K562 (cell line): ENCODE data around the gene PITPNC1. TPM values are rescaled to one million over a fixed set of nuclear protein-coding genes. Genes with fewer than 3 reads are reported as not detected.

Experiments used
- ATAC-seq: fragments of 200-7000 bp; cut with Tn5 transposase; 3 replicates; pipeline ENCODE4 v1.9.1; 2020; ENCODE audit warnings: moderate library complexity
- BruUV-seq: library from RNA; stranded (reverse); fragments of 400-500 nt; replicated peaks from 2 replicates; lab custom pipeline; 2021; lab: Mats Ljungman, UMichigan
- CTCF ChIA-PET: fragments of 300-600 bp; formaldehyde crosslinking; extraction: SDS; loops from one replicate; lab custom pipeline; 2021; ENCODE audit warnings: low intra/inter-chr PET ratio; lab: Yijun Ruan, JAX
- POLR2A ChIA-PET: fragments of 300-600, 350-650 bp; sonication (Branson Sonifier 250); formaldehyde crosslinking; extraction: SDS; loops from one replicate; lab custom pipeline; 2021; ENCODE audit warnings: antibody characterized with exemption, inconsistent platforms; lab: Yijun Ruan, JAX
- DNase-seq, 4 experiments: peaks; one replicate each; pipeline versions ENCODE4 v3.0.0 to v3.0.0-alpha.2; 2011 to 2018; ENCODE audit warnings: low spot score in 3 of 4, mixed read lengths in 3 of 4; ENCODE audit errors: extremely low read depth in 1 of 4
- FAIRE-seq: peaks from 2 replicates; lab custom pipeline; 2011; peaks lifted over from hg19 to GRCh38; lab: Jason Lieb, UNC
- H2AFZ ChIP-seq: 2 replicates; pipeline ENCODE4 v1.6.0; 2011; ENCODE audit warnings: low read depth, low read length, control low read depth, inconsistent platforms
- H3K27ac ChIP-seq: fragments of 200-600 bp; 3 replicates; pipeline ENCODE4 v1.8.0; 2011; ENCODE audit warnings: low read depth, mild to moderate bottlenecking, control low read depth, inconsistent platforms, low read length, moderate library complexity, mixed read lengths; ENCODE audit errors: extremely low read depth
- H3K27me3 ChIP-seq, 2 experiments: fragments of 300-600 bp in 1 of 2; 2 replicates in 1 of 2; 3 replicates in 1 of 2; pipeline versions ENCODE4 v1.6.0 to v1.8.0; 2011; ENCODE audit warnings: inconsistent platforms in 2 of 2, low read length in 2 of 2, mild to moderate bottlenecking in 1 of 2, mixed read lengths in 1 of 2, moderate library complexity in 1 of 2; ENCODE audit not compliant: control insufficient read depth in 2 of 2, insufficient read depth in 2 of 2
- H3K36me3 ChIP-seq: fragments of 300-600 bp; 3 replicates; pipeline ENCODE4 v1.8.0; 2011; ENCODE audit warnings: mild to moderate bottlenecking, low read length, inconsistent platforms; ENCODE audit not compliant: control insufficient read depth, insufficient read depth
- H3K4me1 ChIP-seq, 2 experiments: fragments of 200-600 bp in 1 of 2; replicated peaks in 1 of 2; 2 replicates in 1 of 2; 3 replicates in 1 of 2; pipeline versions ENCODE4 v1.5.1 to v1.8.0; 2011; ENCODE audit warnings: inconsistent platforms in 2 of 2, low read length in 2 of 2, mild to moderate bottlenecking in 1 of 2, mixed read lengths in 1 of 2, moderate library complexity in 1 of 2; ENCODE audit not compliant: control insufficient read depth in 2 of 2, insufficient read depth in 2 of 2
- H3K4me2 ChIP-seq: 2 replicates; pipeline ENCODE4 v1.6.1; 2011; ENCODE audit warnings: low read length, control low read depth, inconsistent platforms, mixed read lengths; ENCODE audit not compliant: insufficient read depth
- H3K4me3 ChIP-seq: fragments of 200-600 bp; sonication (generic), shearing (Covaris generic); 2 replicates; pipeline ENCODE4 v1.5.1; 2016; ENCODE audit warnings: control low read depth, inconsistent platforms
- H3K79me2 ChIP-seq: fragments of 200-600 bp; 3 replicates; pipeline ENCODE4 v1.8.0; 2011; ENCODE audit warnings: low read length, inconsistent platforms; ENCODE audit not compliant: control insufficient read depth, insufficient read depth
- H3K9ac ChIP-seq, 2 experiments: 2 replicates each; pipeline versions ENCODE4 v1.6.0 to v1.6.1; 2011; ENCODE audit warnings: low read depth in 2 of 2, low read length in 2 of 2, control low read depth in 1 of 2, inconsistent platforms in 1 of 2, mild to moderate bottlenecking in 1 of 2, mixed read lengths in 1 of 2; ENCODE audit not compliant: insufficient read depth in 1 of 2
- H3K9me1 ChIP-seq: one replicate; pipeline ENCODE4 v1.6.0; 2011; ENCODE audit warnings: inconsistent platforms, mild to moderate bottlenecking, low read length, moderate library complexity; ENCODE audit not compliant: control insufficient read depth, insufficient read depth
- H3K9me3 ChIP-seq: replicated peaks from 2 replicates; pipeline ENCODE4 v1.5.1; 2011; ENCODE audit warnings: low read depth, low read length, inconsistent platforms; ENCODE audit not compliant: control insufficient read depth, insufficient read depth
- H4K20me1 ChIP-seq: replicated peaks from 2 replicates; pipeline ENCODE4 v1.6.1; 2011; ENCODE audit warnings: low read length, inconsistent platforms, mixed read lengths; ENCODE audit not compliant: control insufficient read depth, insufficient read depth
- MAFK ChIP-seq: IDR thresholded peaks from 2 replicates; pipeline ENCODE4 v1.6.1; 2011; ENCODE audit warnings: low read length, improper control_type of control experiment
- RFX7 ChIP-seq: fragments of 250-450 bp; sonication (Bioruptor Pico); IDR thresholded peaks from 2 replicates; pipeline ENCODE4 v1.5.1; 2021; ENCODE audit warnings: mild to moderate bottlenecking
- SUPT5H ChIP-seq: fragments of 450-650 bp; IDR thresholded peaks from 2 replicates; pipeline ENCODE4 v1.6.1; 2016
- ZNF174 ChIP-seq: fragments of 250-450 bp; sonication (Bioruptor Pico); IDR thresholded peaks from 2 replicates; pipeline ENCODE4 v1.4.0; 2020; ENCODE audit warnings: mild to moderate bottlenecking
- ZNF551 ChIP-seq: fragments of 250-450 bp; sonication (Bioruptor Pico); IDR thresholded peaks from 2 replicates; pipeline ENCODE4 v1.5.0; 2021; ENCODE audit warnings: mild to moderate bottlenecking, moderate library complexity
- WGBS: fragments of 100-300 bp; shearing (Covaris generic); methylation state at CpG from one replicate; pipeline ENCODE4 v1.1.6; 2016; ENCODE audit warnings: low coverage, mixed read lengths; ENCODE audit not compliant: insufficient coverage; ENCODE audit errors: missing lambda C conversion rate; 5-methylcytosine and 5-hydroxymethylcytosine counted together
- in situ Hi-C: fragments of 300-500 bp; cut with MboI; formaldehyde crosslinking; loops from 4 replicates; pipeline ENCODE4 v1.15.0; 2018; ENCODE audit warnings: inconsistent platforms, mixed read lengths
- intact Hi-C: fragments of 100-400 bp; cut with micrococcal nuclease; formaldehyde crosslinking; loops from 2 replicates; pipeline ENCODE4 v1.14.2; 2022
- polyA plus RNA-seq, 8 experiments: library from polyadenylated mRNA; depleted of rRNA in 4 of 8; stranded (reverse) in 5 of 8; unstranded in 3 of 8; fragments of >200 nt; fragmentation: Nextera tagmentation in 2 of 8; fragmentation: Illumina TruSeq in 1 of 8; extraction: Ambion mirVana in 2 of 8; extraction: Trizol in 1 of 8; gene quantifications; 2 replicates each; pipeline versions ENCODE4 v1.2.1 to v1.2.3, GENCODE V29; 2011 to 2014; ENCODE audit warnings: inconsistent platforms in 1 of 8, missing spikeins in 1 of 8
- total RNA-seq, 7 experiments: library from RNA; depleted of rRNA in 6 of 7; stranded (reverse); fragments of >200 nt in 6 of 7; fragmentation: Illumina TruSeq in 2 of 7; extraction: Trizol in 2 of 7; gene quantifications; 2 replicates each; pipeline versions ENCODE4 v1.2.1 to v1.2.3, GENCODE V29; 2011 to 2021; ENCODE audit warnings: low replicate concordance in 1 of 7
- TF ChIP-seq, protein P1 (sequence below), 2 experiments: IDR thresholded peaks in 1 of 2; conservative IDR thresholded peaks in 1 of 2; 2 replicates each; pipeline ENCODE4 v1.6.1; 2016; ENCODE audit warnings: low read depth in 2 of 2, mild to moderate bottlenecking in 1 of 2, missing compliant biosample characterization in 1 of 2, missing genetic modification characterization in 1 of 2, moderate library complexity in 1 of 2
- TF ChIP-seq, protein P2 (sequence below): sonication (generic); formaldehyde crosslinking; IDR thresholded peaks from 2 replicates; pipeline ENCODE4 v1.8.0; 2023; ENCODE audit warnings: missing genetic modification reagents, mild to moderate bottlenecking, borderline replicate concordance
- TF ChIP-seq, protein P3 (sequence below): fragments of 450-650 bp; IDR thresholded peaks from 2 replicates; pipeline ENCODE4 v1.6.1; 2016; ENCODE audit warnings: missing biosample characterization, missing genetic modification characterization

The PITPNC1 gene
- total and polyA plus RNA-seq, 9 of the 15 experiments (the other 6 are each of a cell fraction or from before 2014, with no cell fraction given), result 0.11 to 1.1 (median 0.65) TPM

DNA sequence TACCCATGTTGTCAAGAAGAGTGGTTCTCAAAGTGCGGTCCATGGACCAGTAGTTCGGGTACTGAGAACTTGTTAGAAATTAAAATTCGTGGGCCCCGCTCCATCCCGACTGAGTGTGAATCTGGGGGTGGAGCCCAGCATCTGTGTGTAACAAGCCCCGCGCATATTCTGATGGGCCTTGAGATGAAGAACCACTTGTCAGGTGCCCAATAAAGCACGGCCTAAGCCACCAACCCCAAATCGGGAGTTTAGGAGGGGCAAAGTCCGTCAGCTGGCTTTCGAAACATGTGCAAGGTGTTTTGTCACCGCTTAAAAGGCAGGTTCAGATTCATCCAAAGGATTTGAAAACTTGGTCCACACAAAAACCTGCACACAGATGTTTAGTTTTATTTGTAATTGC lies 40.2 kb upstream of the PITPNC1 start:
- Histone ChIP-seq H3K9ac (no peak overlapping the region), H3K9me3 (no peaks in the 10 kb centered on the region; the same call in 1 of the 2 replicates), H3K27me3 (no peaks in the 10 kb centered on the region), H3K4me3 (no peak overlapping the region), H3K4me2 (no peak overlapping the region), H3K27ac (no peak overlapping the region), H3K79me2 (no peaks in the 10 kb centered on the region), H3K36me3 (peaks cover 25% of the 10 kb centered on the region; the same call in 2 of the 3 replicates)
- no peak for ATAC-seq
- intact Hi-C loops, result no loop called here
- FAIRE-seq, result no peak
- DNase-seq, result no peak
- CTCF ChIA-PET, result no interaction called here
- POLR2A ChIA-PET, result interaction anchor here (1.3 kb wide), 1 partner anchor 32 kb away, joined by 3 read pairs; no protein-coding TSS in a partner anchor
- TF ChIP-seq RFX7 (CRISPR knock-in tag) (no peak), ZNF174 (CRISPR knock-in tag) (no peak), MAFK (no peak), ZNF551 (CRISPR knock-in tag) (no peak), SUPT5H (0 out of 2 replicates have a peak, but pooled peaks have one; percentile 26)
- TF ChIP-seq, protein P1, sequence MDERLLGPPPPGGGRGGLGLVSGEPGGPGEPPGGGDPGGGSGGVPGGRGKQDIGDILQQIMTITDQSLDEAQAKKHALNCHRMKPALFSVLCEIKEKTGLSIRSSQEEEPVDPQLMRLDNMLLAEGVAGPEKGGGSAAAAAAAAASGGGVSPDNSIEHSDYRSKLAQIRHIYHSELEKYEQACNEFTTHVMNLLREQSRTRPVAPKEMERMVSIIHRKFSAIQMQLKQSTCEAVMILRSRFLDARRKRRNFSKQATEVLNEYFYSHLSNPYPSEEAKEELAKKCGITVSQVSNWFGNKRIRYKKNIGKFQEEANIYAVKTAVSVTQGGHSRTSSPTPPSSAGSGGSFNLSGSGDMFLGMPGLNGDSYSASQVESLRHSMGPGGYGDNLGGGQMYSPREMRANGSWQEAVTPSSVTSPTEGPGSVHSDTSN (CRISPR knock-in tag; IDR thresholded peaks at IDR 0.05; ENCODE audit: low read depth), result no peak
- TF ChIP-seq, protein P1 (tag; conservative IDR thresholded peaks at IDR 0.05; ENCODE audit: low read depth), result no peak
- TF ChIP-seq, protein P2, sequence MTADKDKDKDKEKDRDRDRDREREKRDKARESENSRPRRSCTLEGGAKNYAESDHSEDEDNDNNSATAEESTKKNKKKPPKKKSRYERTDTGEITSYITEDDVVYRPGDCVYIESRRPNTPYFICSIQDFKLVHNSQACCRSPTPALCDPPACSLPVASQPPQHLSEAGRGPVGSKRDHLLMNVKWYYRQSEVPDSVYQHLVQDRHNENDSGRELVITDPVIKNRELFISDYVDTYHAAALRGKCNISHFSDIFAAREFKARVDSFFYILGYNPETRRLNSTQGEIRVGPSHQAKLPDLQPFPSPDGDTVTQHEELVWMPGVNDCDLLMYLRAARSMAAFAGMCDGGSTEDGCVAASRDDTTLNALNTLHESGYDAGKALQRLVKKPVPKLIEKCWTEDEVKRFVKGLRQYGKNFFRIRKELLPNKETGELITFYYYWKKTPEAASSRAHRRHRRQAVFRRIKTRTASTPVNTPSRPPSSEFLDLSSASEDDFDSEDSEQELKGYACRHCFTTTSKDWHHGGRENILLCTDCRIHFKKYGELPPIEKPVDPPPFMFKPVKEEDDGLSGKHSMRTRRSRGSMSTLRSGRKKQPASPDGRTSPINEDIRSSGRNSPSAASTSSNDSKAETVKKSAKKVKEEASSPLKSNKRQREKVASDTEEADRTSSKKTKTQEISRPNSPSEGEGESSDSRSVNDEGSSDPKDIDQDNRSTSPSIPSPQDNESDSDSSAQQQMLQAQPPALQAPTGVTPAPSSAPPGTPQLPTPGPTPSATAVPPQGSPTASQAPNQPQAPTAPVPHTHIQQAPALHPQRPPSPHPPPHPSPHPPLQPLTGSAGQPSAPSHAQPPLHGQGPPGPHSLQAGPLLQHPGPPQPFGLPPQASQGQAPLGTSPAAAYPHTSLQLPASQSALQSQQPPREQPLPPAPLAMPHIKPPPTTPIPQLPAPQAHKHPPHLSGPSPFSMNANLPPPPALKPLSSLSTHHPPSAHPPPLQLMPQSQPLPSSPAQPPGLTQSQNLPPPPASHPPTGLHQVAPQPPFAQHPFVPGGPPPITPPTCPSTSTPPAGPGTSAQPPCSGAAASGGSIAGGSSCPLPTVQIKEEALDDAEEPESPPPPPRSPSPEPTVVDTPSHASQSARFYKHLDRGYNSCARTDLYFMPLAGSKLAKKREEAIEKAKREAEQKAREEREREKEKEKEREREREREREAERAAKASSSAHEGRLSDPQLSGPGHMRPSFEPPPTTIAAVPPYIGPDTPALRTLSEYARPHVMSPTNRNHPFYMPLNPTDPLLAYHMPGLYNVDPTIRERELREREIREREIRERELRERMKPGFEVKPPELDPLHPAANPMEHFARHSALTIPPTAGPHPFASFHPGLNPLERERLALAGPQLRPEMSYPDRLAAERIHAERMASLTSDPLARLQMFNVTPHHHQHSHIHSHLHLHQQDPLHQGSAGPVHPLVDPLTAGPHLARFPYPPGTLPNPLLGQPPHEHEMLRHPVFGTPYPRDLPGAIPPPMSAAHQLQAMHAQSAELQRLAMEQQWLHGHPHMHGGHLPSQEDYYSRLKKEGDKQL (CRISPR knock-in tag), result no peak
- TF ChIP-seq, protein P3, sequence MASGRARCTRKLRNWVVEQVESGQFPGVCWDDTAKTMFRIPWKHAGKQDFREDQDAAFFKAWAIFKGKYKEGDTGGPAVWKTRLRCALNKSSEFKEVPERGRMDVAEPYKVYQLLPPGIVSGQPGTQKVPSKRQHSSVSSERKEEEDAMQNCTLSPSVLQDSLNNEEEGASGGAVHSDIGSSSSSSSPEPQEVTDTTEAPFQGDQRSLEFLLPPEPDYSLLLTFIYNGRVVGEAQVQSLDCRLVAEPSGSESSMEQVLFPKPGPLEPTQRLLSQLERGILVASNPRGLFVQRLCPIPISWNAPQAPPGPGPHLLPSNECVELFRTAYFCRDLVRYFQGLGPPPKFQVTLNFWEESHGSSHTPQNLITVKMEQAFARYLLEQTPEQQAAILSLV (tag), result no peak
- TF ChIP-seq, all 486 proteins: peak for 1
- no peaks in the 10 kb centered on the region for H4K20me1 ChIP-seq
- no peaks in the 10 kb centered on the region for H3K9me1 ChIP-seq
- H2AFZ ChIP-seq, result no peak overlapping the region
- WGBS, result 86% methylated on average over 8 of the region's 12 CpGs
- no peaks in the 10 kb centered on the region; a peak in 1 of 5 replicates for H3K4me1 ChIP-seq
- BruUV-seq, result no TSS peak
- in situ Hi-C loops, result no loop called here
